ENCODE measurements around the gene NBL1.

GRCh38 chr1:19648689-19649088, 4.6 kb downstream of the NBL1 start:
- no peak for TF ChIP-seq CTCF (IDR thresholded peaks at IDR 0.05; ENCODE audit: low read depth, low read length)
- no peak for TF ChIP-seq POLR2A (IDR thresholded peaks at IDR 0.05; ENCODE audit: extremely low read depth, insufficient read length)
- TF ChIP-seq MYC (IDR thresholded peaks at IDR 0.05; ENCODE audit: low read depth, low read length), result no peak
- TF ChIP-seq MAX (IDR thresholded peaks at IDR 0.05; ENCODE audit: low read depth, low read length), result no peak

Measured in NB4 (cell line).